WTC11 (cell line): Measurements from ENCODE around the gene NCL. TPM values are rescaled to one million over a fixed set of nuclear protein-coding genes. Genes with fewer than 3 reads are reported as not detected.

Experiments
- ATAC-seq: fragments of 200-7000 bp; cut with Tn5 transposase; 2 replicates; pipeline ENCODE4 v1.10.0; 2021; ENCODE audit warnings: mild to moderate bottlenecking, moderate library complexity
- CTCF ChIA-PET: fragments of 300-600 bp; sonication (Branson Sonifier 250); formaldehyde crosslinking; loops from one replicate; lab custom pipeline; 2021; ENCODE audit warnings: antibody characterized with exemption; lab: Charles Lee
- POLR2A ChIA-PET: fragments of 350-600 bp; sonication (Branson Sonifier 250); formaldehyde crosslinking; loops from one replicate; lab custom pipeline; 2021; ENCODE audit warnings: antibody characterized with exemption; lab: Charles Lee
- DNase-seq: peaks from one replicate; pipeline ENCODE4 v3.0.0; 2021; ENCODE audit warnings: low spot score
- H3K27ac Mint-ChIP-seq: 2 replicates; pipeline ENCODE4 v1.8.0; 2021; ENCODE audit warnings: mixed read lengths
- H3K27me3 Mint-ChIP-seq: 2 replicates; pipeline ENCODE4 v1.8.0; 2021; ENCODE audit warnings: low read depth, mild to moderate bottlenecking, moderate library complexity, mixed read lengths
- H3K36me3 Mint-ChIP-seq: 2 replicates; pipeline ENCODE4 v1.8.0; 2021; ENCODE audit warnings: mixed read lengths
- H3K4me1 Mint-ChIP-seq: 2 replicates; pipeline ENCODE4 v1.8.0; 2022; ENCODE audit warnings: mixed read lengths
- H3K4me3 Mint-ChIP-seq: 2 replicates; pipeline ENCODE4 v1.8.0; 2021; ENCODE audit warnings: mild to moderate bottlenecking, moderate library complexity, mixed read lengths
- H3K9me3 Mint-ChIP-seq: 2 replicates; pipeline ENCODE4 v1.8.0; 2021; ENCODE audit warnings: mixed read lengths
- ATF1 ChIP-seq: sonication (generic); formaldehyde crosslinking; IDR thresholded peaks from 2 replicates; pipeline ENCODE4 v1.8.1; 2023; ENCODE audit warnings: mild to moderate bottlenecking, moderate library complexity, missing genetic modification reagents
- CREB1 ChIP-seq: sonication (generic); formaldehyde crosslinking; IDR thresholded peaks from 2 replicates; pipeline ENCODE4 v1.8.0; 2023; ENCODE audit warnings: mild to moderate bottlenecking, missing genetic modification reagents
- EMX1 ChIP-seq: fragments of 250-450 bp; sonication (Bioruptor Pico); IDR thresholded peaks from 2 replicates; pipeline ENCODE4 v1.8.0; 2021; ENCODE audit warnings: mild to moderate bottlenecking
- GABPB1 ChIP-seq: sonication (generic); formaldehyde crosslinking; IDR thresholded peaks from 2 replicates; pipeline ENCODE4 v1.8.1; 2023; ENCODE audit warnings: mild to moderate bottlenecking, missing genetic modification reagents
- GRHL2 ChIP-seq: fragments of 250-450 bp; sonication (Bioruptor Pico); IDR thresholded peaks from 2 replicates; pipeline ENCODE4 v1.8.0; 2022; ENCODE audit warnings: mild to moderate bottlenecking, moderate library complexity; ENCODE audit not compliant: insufficient replicate concordance, severe bottlenecking
- JAZF1 ChIP-seq: fragments of 250-450 bp; sonication (Bioruptor Pico); IDR thresholded peaks from 2 replicates; pipeline ENCODE4 v1.9.0; 2021; ENCODE audit warnings: moderate library complexity, mild to moderate bottlenecking, inconsistent platforms
- NFE2L1 ChIP-seq: sonication (generic); formaldehyde crosslinking; IDR thresholded peaks from 2 replicates; pipeline ENCODE4 v1.8.1; 2023; ENCODE audit warnings: missing genetic modification reagents
- NR3C1 ChIP-seq: sonication (generic); formaldehyde crosslinking; conservative IDR thresholded peaks from 2 replicates; pipeline ENCODE4 v1.8.1; 2023; ENCODE audit warnings: low read depth, mild to moderate bottlenecking, missing genetic modification reagents
- PRRX2 ChIP-seq: fragments of 250-450 bp; sonication (Bioruptor Pico); IDR thresholded peaks from 2 replicates; pipeline ENCODE4 v1.8.0; 2021; ENCODE audit warnings: mild to moderate bottlenecking
- RELA ChIP-seq: sonication (generic); formaldehyde crosslinking; IDR thresholded peaks from 2 replicates; pipeline ENCODE4 v1.8.1; 2022; ENCODE audit warnings: missing genetic modification reagents, mild to moderate bottlenecking, borderline replicate concordance
- SMAD4 ChIP-seq: sonication (generic); formaldehyde crosslinking; IDR thresholded peaks from 2 replicates; pipeline ENCODE4 v1.8.0; 2022; ENCODE audit warnings: mild to moderate bottlenecking, missing genetic modification reagents
- SP1 ChIP-seq: sonication (generic); formaldehyde crosslinking; conservative IDR thresholded peaks from 2 replicates; pipeline ENCODE4 v1.8.1; 2022; ENCODE audit warnings: missing genetic modification reagents
- TCF7 ChIP-seq: sonication (generic); formaldehyde crosslinking; IDR thresholded peaks from 2 replicates; pipeline ENCODE4 v1.8.0; 2022; ENCODE audit warnings: mild to moderate bottlenecking, low read depth, missing genetic modification reagents, moderate library complexity
- ZBTB21 ChIP-seq: sonication (generic); formaldehyde crosslinking; IDR thresholded peaks from 2 replicates; pipeline ENCODE4 v1.8.1; 2023; ENCODE audit warnings: mild to moderate bottlenecking, missing genetic modification reagents, borderline replicate concordance
- ZNF121 ChIP-seq: sonication (generic); formaldehyde crosslinking; IDR thresholded peaks from 2 replicates; pipeline ENCODE4 v1.8.0; 2023; ENCODE audit warnings: missing genetic modification reagents
- ZNF232 ChIP-seq: sonication (generic); formaldehyde crosslinking; IDR thresholded peaks from 2 replicates; pipeline ENCODE4 v1.8.0; 2022; ENCODE audit warnings: mild to moderate bottlenecking, missing genetic modification reagents
- ZNF396 ChIP-seq: fragments of 250-450 bp; sonication (Bioruptor Pico); IDR thresholded peaks from 2 replicates; pipeline ENCODE4 v1.8.0; 2021; ENCODE audit warnings: mild to moderate bottlenecking, moderate library complexity, borderline replicate concordance
- ZNF416 ChIP-seq: fragments of 250-450 bp; sonication (Bioruptor Pico); IDR thresholded peaks from 2 replicates; pipeline ENCODE4 v1.9.0; 2021; ENCODE audit warnings: mild to moderate bottlenecking, inconsistent platforms
- total RNA-seq: library from RNA; stranded (reverse); gene quantifications from 3 replicates; pipeline ENCODE4 v1.2.3, GENCODE V29; 2021
- TF ChIP-seq, protein P1 (sequence below): sonication (generic); formaldehyde crosslinking; IDR thresholded peaks from 2 replicates; pipeline ENCODE4 v1.8.0; 2023; ENCODE audit warnings: missing genetic modification reagents
- TF ChIP-seq, protein P2 (sequence below): sonication (generic); formaldehyde crosslinking; IDR thresholded peaks from 2 replicates; pipeline ENCODE4 v1.8.1; 2022; ENCODE audit warnings: mild to moderate bottlenecking, moderate library complexity, missing genetic modification reagents
- TF ChIP-seq, protein P3 (sequence below): sonication (generic); formaldehyde crosslinking; IDR thresholded peaks from 2 replicates; pipeline ENCODE4 v1.8.1; 2023; ENCODE audit warnings: mild to moderate bottlenecking, missing genetic modification reagents, moderate library complexity
- TF ChIP-seq, protein P4 (sequence below): sonication (generic); formaldehyde crosslinking; conservative IDR thresholded peaks from 2 replicates; pipeline ENCODE4 v1.8.1; 2023; ENCODE audit warnings: mild to moderate bottlenecking, low read depth, missing genetic modification reagents, moderate library complexity
- TF ChIP-seq, protein P5 (sequence below): fragments of 250-450 bp; sonication (Bioruptor Pico); IDR thresholded peaks from 2 replicates; pipeline ENCODE4 v1.9.0; 2021; ENCODE audit warnings: mild to moderate bottlenecking
- TF ChIP-seq, protein P6 (sequence below): sonication (generic); formaldehyde crosslinking; IDR thresholded peaks from 2 replicates; pipeline ENCODE4 v1.8.1; 2022; ENCODE audit warnings: low read depth, missing genetic modification reagents, borderline replicate concordance

Gene NCL
- total RNA-seq, 1 experiment from 2014 or later, result 1,223 TPM

DNA sequence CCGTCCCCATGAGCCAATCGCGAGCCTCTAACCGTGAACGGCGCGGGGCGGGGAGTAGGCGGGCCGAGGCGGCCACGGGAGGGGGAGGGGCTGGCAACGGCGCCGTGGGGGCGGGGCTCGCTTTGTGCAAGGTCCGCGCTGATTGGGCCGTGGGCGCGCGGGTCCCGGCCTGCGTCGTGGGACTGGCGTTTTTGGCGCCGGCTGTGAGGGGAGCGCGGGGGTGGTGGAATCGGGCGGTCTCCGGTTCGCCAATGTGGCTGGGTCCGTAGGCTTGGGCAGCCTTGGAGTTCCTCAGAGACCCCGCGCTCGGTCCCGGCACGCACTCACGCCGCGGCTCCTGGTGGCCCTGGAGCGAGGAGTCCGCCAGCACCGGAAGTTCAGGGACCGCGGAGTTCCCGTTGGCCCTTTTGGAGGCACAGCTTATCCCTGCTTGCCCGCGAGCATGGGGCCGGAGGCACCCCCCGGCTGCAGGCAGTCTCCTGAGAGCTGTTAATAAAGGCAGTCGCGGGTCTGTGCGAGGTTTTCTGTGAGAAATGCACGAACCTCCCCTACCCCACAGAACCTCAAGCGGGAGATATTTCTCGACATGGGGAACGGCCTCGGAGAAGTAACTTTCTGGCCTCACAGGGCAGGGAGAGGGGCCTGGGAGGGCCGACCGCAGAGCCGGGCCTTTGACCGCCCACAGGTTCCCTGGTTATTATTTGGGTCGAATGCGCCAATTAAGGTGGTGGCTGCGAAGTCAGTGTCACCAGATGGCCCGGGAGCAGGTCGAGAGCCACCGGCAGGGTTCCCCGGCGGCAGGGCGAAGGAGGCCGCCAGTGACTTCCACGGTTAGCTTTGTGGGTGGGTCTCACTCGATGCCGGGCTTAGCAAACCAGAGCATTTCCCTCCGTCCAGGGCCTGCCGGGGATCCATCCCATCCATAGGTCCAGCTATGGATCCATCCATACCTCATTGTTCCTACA lies 574 bp upstream of the NCL start:
- peak; percentile 98 for DNase-seq
- POLR2A ChIA-PET, result interaction anchor here (0.5 to 3.2 kb wide), 25 partner anchors 8 to 598 kb away, joined by 3 to 57 read pairs (median 4); partner anchors contain the start of gene PTMA
- ATAC-seq, result peak; percentile 35
- H3K27me3 Mint-ChIP-seq, result 0 out of 2 replicates have a peak, but pooled peaks cover 3% of the 10 kb centered on the region
- peak overlapping the region; percentile 98 for H3K4me3 Mint-ChIP-seq
- no peaks in the 10 kb centered on the region for H3K9me3 Mint-ChIP-seq
- H3K27ac Mint-ChIP-seq, result peak overlapping the region; percentile 99
- CTCF ChIA-PET, result interaction anchor here (0.5 to 7.4 kb wide), 24 partner anchors 11 to 412 kb away, joined by 3 to 74 read pairs (median 4); partner anchors contain the start of gene NMUR1
- peaks cover 42% of the 10 kb centered on the region for H3K36me3 Mint-ChIP-seq
- H3K4me1 Mint-ChIP-seq, result peaks cover 34% of the 10 kb centered on the region
- TF ChIP-seq GRHL2 (CRISPR knock-in tag) (no peak), PRRX2 (CRISPR knock-in tag) (no peak), SMAD4 (CRISPR knock-in tag) (no peak), JAZF1 (CRISPR knock-in tag) (no peak), GABPB1 (0 out of 2 replicates have a peak, but pooled peaks have one; percentile 35), RELA (peak; percentile 60; the same call in 1 of the 2 replicates), ZNF396 (no peak), ZBTB21 (CRISPR knock-in tag) (no peak), NFE2L1 (CRISPR knock-in tag) (peak; percentile 71; the same call in 1 of the 2 replicates), ATF1 (no peak), CREB1 (CRISPR knock-in tag) (0 out of 2 replicates have a peak, but pooled peaks have one; percentile 83), ZNF416 (0 out of 2 replicates have a peak, but pooled peaks have one; percentile 10), ZNF121 (CRISPR knock-in tag) (no peak), EMX1 (CRISPR knock-in tag) (no peak), ZNF232 (CRISPR knock-in tag) (no peak; the same call in 1 of the 2 replicates), TCF7 (CRISPR knock-in tag) (0 out of 2 replicates have a peak, but pooled peaks have one; percentile 18), NR3C1 (CRISPR knock-in tag) (no peak), SP1 (CRISPR knock-in tag) (peak; percentile 53; the same call in 1 of the 2 replicates)
- TF ChIP-seq, protein P1, sequence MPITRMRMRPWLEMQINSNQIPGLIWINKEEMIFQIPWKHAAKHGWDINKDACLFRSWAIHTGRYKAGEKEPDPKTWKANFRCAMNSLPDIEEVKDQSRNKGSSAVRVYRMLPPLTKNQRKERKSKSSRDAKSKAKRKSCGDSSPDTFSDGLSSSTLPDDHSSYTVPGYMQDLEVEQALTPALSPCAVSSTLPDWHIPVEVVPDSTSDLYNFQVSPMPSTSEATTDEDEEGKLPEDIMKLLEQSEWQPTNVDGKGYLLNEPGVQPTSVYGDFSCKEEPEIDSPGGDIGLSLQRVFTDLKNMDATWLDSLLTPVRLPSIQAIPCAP, result no peak; the same call in 1 of the 2 replicates
- TF ChIP-seq, protein P2, sequence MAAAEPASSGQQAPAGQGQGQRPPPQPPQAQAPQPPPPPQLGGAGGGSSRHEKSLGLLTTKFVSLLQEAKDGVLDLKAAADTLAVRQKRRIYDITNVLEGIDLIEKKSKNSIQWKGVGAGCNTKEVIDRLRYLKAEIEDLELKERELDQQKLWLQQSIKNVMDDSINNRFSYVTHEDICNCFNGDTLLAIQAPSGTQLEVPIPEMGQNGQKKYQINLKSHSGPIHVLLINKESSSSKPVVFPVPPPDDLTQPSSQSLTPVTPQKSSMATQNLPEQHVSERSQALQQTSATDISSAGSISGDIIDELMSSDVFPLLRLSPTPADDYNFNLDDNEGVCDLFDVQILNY (CRISPR knock-in tag), result peak; percentile 38; the same call in 1 of the 2 replicates
- TF ChIP-seq, protein P3, sequence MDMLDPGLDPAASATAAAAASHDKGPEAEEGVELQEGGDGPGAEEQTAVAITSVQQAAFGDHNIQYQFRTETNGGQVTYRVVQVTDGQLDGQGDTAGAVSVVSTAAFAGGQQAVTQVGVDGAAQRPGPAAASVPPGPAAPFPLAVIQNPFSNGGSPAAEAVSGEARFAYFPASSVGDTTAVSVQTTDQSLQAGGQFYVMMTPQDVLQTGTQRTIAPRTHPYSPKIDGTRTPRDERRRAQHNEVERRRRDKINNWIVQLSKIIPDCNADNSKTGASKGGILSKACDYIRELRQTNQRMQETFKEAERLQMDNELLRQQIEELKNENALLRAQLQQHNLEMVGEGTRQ (CRISPR knock-in tag), result no peak
- TF ChIP-seq, protein P4, sequence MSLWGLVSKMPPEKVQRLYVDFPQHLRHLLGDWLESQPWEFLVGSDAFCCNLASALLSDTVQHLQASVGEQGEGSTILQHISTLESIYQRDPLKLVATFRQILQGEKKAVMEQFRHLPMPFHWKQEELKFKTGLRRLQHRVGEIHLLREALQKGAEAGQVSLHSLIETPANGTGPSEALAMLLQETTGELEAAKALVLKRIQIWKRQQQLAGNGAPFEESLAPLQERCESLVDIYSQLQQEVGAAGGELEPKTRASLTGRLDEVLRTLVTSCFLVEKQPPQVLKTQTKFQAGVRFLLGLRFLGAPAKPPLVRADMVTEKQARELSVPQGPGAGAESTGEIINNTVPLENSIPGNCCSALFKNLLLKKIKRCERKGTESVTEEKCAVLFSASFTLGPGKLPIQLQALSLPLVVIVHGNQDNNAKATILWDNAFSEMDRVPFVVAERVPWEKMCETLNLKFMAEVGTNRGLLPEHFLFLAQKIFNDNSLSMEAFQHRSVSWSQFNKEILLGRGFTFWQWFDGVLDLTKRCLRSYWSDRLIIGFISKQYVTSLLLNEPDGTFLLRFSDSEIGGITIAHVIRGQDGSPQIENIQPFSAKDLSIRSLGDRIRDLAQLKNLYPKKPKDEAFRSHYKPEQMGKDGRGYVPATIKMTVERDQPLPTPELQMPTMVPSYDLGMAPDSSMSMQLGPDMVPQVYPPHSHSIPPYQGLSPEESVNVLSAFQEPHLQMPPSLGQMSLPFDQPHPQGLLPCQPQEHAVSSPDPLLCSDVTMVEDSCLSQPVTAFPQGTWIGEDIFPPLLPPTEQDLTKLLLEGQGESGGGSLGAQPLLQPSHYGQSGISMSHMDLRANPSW (CRISPR knock-in tag), result 0 out of 2 replicates have a peak, but pooled peaks have one; percentile 40
- TF ChIP-seq, protein P5, sequence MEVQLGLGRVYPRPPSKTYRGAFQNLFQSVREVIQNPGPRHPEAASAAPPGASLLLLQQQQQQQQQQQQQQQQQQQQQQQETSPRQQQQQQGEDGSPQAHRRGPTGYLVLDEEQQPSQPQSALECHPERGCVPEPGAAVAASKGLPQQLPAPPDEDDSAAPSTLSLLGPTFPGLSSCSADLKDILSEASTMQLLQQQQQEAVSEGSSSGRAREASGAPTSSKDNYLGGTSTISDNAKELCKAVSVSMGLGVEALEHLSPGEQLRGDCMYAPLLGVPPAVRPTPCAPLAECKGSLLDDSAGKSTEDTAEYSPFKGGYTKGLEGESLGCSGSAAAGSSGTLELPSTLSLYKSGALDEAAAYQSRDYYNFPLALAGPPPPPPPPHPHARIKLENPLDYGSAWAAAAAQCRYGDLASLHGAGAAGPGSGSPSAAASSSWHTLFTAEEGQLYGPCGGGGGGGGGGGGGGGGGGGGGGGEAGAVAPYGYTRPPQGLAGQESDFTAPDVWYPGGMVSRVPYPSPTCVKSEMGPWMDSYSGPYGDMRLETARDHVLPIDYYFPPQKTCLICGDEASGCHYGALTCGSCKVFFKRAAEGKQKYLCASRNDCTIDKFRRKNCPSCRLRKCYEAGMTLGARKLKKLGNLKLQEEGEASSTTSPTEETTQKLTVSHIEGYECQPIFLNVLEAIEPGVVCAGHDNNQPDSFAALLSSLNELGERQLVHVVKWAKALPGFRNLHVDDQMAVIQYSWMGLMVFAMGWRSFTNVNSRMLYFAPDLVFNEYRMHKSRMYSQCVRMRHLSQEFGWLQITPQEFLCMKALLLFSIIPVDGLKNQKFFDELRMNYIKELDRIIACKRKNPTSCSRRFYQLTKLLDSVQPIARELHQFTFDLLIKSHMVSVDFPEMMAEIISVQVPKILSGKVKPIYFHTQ, result no peak
- TF ChIP-seq, protein P6, sequence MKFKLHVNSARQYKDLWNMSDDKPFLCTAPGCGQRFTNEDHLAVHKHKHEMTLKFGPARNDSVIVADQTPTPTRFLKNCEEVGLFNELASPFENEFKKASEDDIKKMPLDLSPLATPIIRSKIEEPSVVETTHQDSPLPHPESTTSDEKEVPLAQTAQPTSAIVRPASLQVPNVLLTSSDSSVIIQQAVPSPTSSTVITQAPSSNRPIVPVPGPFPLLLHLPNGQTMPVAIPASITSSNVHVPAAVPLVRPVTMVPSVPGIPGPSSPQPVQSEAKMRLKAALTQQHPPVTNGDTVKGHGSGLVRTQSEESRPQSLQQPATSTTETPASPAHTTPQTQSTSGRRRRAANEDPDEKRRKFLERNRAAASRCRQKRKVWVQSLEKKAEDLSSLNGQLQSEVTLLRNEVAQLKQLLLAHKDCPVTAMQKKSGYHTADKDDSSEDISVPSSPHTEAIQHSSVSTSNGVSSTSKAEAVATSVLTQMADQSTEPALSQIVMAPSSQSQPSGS (CRISPR knock-in tag), result no peak
